Stimulated activated CD4-positive, alpha-beta T cell treated with anti-CD3 and anti-CD28 coated beads, TNF-alpha, amount 100 ng/mL, for 4 hours (primary cell): ENCODE data around the gene CGB1.
"Not testable (repeated sequence)": the region's sequence is repeated elsewhere in the genome, so short reads cannot be mapped to it uniquely, and the experiment has no call there.

Experiments
- DNase-seq, 3 experiments: peaks; one replicate each; pipeline ENCODE4 v3.0.0-alpha.2; 2020; ENCODE audit warnings: low read depth in 3 of 3

Gene CGB1

GRCh38 chr19:49036815-49037214, at the start of gene CGB1:
CGB1 (minus strand) TSS chr19:49036895; CDS start chr19:49036711, 184 bp downstream.
- DNase-seq, result not testable (repeated sequence)

GRCh38 chr19:49086296-49086695, 49.6 kb upstream of the CGB1 start:
- no peak for DNase-seq

- DNase-seq, result no peak
Observed at GRCh38 chr19:49085868-49086232, 49.2 kb upstream of the CGB1 start.

GRCh38 chr19:49085020-49085867, 48.5 kb upstream of the CGB1 start, which contains the start of gene SNRNP70:
SNRNP70 (plus strand) TSS chr19:49085451; CDS start chr19:49086415, 964 bp downstream.
- peak; percentile 97 to 99 (median 98) for DNase-seq

- DNase-seq, result no peak
Observed at GRCh38 chr19:49084206-49085019, 47.7 kb upstream of the CGB1 start.

GRCh38 chr19:49081273-49081672, 44.6 kb upstream of the CGB1 start:
- DNase-seq, result no peak

GRCh38 chr19:49080392-49080791, 43.7 kb upstream of the CGB1 start:
- DNase-seq, result no peak

GRCh38 chr19:49074869-49075268, 38.2 kb upstream of the CGB1 start:
- not testable (repeated sequence) for DNase-seq

GRCh38 chr19:49073514-49074378, 37.1 kb upstream of the CGB1 start:
- DNase-seq, result no peak

- DNase-seq, result peak in 2 of 3 experiments; percentile 15 to 27
Observed at GRCh38 chr19:49071860-49072547, 35.3 kb upstream of the CGB1 start.

- DNase-seq, result no peak
Observed at GRCh38 chr19:49070416-49070815, 33.7 kb upstream of the CGB1 start.

GRCh38 chr19:49069026-49069425, 32.3 kb upstream of the CGB1 start:
- no peak for DNase-seq

GRCh38 chr19:49067554-49067953, 30.9 kb upstream of the CGB1 start:
- DNase-seq, result no peak

- DNase-seq, result no peak
Observed at GRCh38 chr19:49065905-49066512, 29.3 kb upstream of the CGB1 start.

GRCh38 chr19:49064768-49065611, 28.3 kb upstream of the CGB1 start, which contains the start of gene NTF4:
NTF4 (minus strand) TSS chr19:49064818; CDS start chr19:49061997, 2,821 bp downstream.
- no peak for DNase-seq

- DNase-seq, result no peak
Observed at GRCh38 chr19:49064029-49064629, 27.4 kb upstream of the CGB1 start.

- no peak for DNase-seq
Observed at GRCh38 chr19:49061445-49061844, 24.8 kb upstream of the CGB1 start.

GRCh38 chr19:49061000-49061399, 24.3 kb upstream of the CGB1 start:
- no peak for DNase-seq

GRCh38 chr19:49059053-49059452, 22.4 kb upstream of the CGB1 start:
- no peak for DNase-seq
